Smooth muscle cell (in vitro differentiated cells): ENCODE results near the gene MAN1B1. TPM values are rescaled to one million over a fixed set of nuclear protein-coding genes. Genes with fewer than 3 reads are reported as not detected.

Experiments used
- DNase-seq: peaks from one replicate; lab custom pipeline; 2025; ENCODE audit not compliant: unreplicated experiment; lab: John Stamatoyannopoulos, UW
- H2AFZ ChIP-seq: fragments of 200-600 bp; sonication (generic); 2 replicates; pipeline ENCODE4 v1.6.0; 2016; ENCODE audit warnings: antibody characterized with exemption, low read depth, mild to moderate bottlenecking
- H3F3A ChIP-seq: fragments of 200-600 bp; sonication (generic); 2 replicates; pipeline ENCODE4 v1.6.0; 2017; ENCODE audit warnings: antibody characterized with exemption, low read depth
- H3K27ac ChIP-seq: fragments of 200-600 bp; sonication (generic); 2 replicates; pipeline ENCODE4 v1.5.1; 2016; ENCODE audit warnings: low read depth, mild to moderate bottlenecking
- H3K27me3 ChIP-seq: fragments of 200-600 bp; sonication (generic); 2 replicates; pipeline ENCODE4 v1.6.1; 2016; ENCODE audit warnings: low read depth, mild to moderate bottlenecking
- H3K36me3 ChIP-seq: fragments of 200-600 bp; sonication (generic); 2 replicates; pipeline ENCODE4 v1.5.1; 2016; ENCODE audit warnings: low read depth
- H3K4me1 ChIP-seq: fragments of 200-600 bp; sonication (generic); 2 replicates; pipeline ENCODE4 v1.5.1; 2016; ENCODE audit warnings: low read depth
- H3K4me2 ChIP-seq: fragments of 200-600 bp; sonication (generic); 2 replicates; pipeline ENCODE4 v1.6.0; 2016; ENCODE audit warnings: mild to moderate bottlenecking
- H3K4me3 ChIP-seq: fragments of 200-600 bp; sonication (generic); 2 replicates; pipeline ENCODE4 v1.5.1; 2016; ENCODE audit warnings: mild to moderate bottlenecking
- H3K79me2 ChIP-seq: fragments of 200-600 bp; sonication (generic); 2 replicates; pipeline ENCODE4 v1.6.0; 2016; ENCODE audit warnings: low read depth, mild to moderate bottlenecking
- H3K9ac ChIP-seq: fragments of 200-600 bp; sonication (generic); 2 replicates; pipeline ENCODE4 v1.6.0; 2016; ENCODE audit warnings: low read depth
- H3K9me3 ChIP-seq: fragments of 200-600 bp; sonication (generic); replicated peaks from 2 replicates; pipeline ENCODE4 v1.5.1; 2016; ENCODE audit warnings: low read depth
- H4K20me1 ChIP-seq: fragments of 200-600 bp; sonication (generic); 2 replicates; pipeline ENCODE4 v1.6.0; 2016; ENCODE audit warnings: low read depth
- WGBS: methylation state at CpG from one replicate; pipeline ENCODE4 v1.1.7; 2016; ENCODE audit warnings: low lambda C conversion rate; 5-methylcytosine and 5-hydroxymethylcytosine counted together
- polyA plus RNA-seq: library from polyadenylated mRNA; unstranded; fragments of >200 nt; fragmentation: Nextera tagmentation; extraction: Ambion mirVana; gene quantifications from 2 replicates; pipeline ENCODE4 v1.2.1, GENCODE V29; 2016
- total RNA-seq: library from RNA; depleted of rRNA; stranded (reverse); fragments of >200 nt; gene quantifications from 2 replicates; pipeline ENCODE4 v1.2.3, GENCODE V29; 2014
- TF ChIP-seq, protein P1 (sequence below): fragments of 200-600 bp; sonication (generic); IDR thresholded peaks from 2 replicates; pipeline ENCODE4 v1.5.1; 2017; ENCODE audit warnings: borderline replicate concordance, mild to moderate bottlenecking, antibody characterized with exemption; ENCODE audit not compliant: insufficient read depth, poor library complexity, severe bottlenecking

Gene MAN1B1
- total and polyA plus RNA-seq, 2 experiments from 2014 or later, result 62.9 to 97.1 TPM

DNA sequence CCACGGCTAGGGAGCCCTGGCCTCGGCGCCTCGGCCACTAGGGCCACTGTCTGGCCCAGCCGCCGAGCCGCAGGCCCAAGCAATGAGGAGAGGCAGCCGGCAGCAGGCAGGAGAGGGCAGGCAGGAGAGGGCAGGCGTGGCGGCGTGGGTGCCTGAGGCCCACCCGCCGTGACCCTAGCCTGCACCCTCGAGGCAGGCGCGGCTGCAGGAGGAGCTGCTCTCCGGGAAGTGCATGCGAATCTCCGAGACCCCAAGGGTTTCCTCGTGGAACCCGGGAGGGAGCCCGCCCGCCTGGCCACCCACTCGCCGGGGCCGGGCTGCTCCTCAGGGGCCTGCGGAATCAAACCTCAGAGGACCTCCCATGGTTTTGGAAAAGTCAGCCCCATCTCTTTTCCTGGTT is 61.5 kb downstream of the MAN1B1 start:
- DNase-seq, result no peak
- Histone ChIP-seq H3K4me3 (no peak overlapping the region), H3K4me2 (no peak overlapping the region), H3K27ac (no peak overlapping the region), H2AFZ (no peak overlapping the region), H3K9ac (no peak overlapping the region), H4K20me1 (no peaks in the 10 kb centered on the region), H3K79me2 (no peaks in the 10 kb centered on the region), H3K9me3 (no peaks in the 10 kb centered on the region), H3K27me3 (peaks cover 9% of the 10 kb centered on the region), H3F3A (no peaks in the 10 kb centered on the region), H3K4me1 (no peaks in the 10 kb centered on the region), H3K36me3 (no peaks in the 10 kb centered on the region)
- TF ChIP-seq, protein P1, sequence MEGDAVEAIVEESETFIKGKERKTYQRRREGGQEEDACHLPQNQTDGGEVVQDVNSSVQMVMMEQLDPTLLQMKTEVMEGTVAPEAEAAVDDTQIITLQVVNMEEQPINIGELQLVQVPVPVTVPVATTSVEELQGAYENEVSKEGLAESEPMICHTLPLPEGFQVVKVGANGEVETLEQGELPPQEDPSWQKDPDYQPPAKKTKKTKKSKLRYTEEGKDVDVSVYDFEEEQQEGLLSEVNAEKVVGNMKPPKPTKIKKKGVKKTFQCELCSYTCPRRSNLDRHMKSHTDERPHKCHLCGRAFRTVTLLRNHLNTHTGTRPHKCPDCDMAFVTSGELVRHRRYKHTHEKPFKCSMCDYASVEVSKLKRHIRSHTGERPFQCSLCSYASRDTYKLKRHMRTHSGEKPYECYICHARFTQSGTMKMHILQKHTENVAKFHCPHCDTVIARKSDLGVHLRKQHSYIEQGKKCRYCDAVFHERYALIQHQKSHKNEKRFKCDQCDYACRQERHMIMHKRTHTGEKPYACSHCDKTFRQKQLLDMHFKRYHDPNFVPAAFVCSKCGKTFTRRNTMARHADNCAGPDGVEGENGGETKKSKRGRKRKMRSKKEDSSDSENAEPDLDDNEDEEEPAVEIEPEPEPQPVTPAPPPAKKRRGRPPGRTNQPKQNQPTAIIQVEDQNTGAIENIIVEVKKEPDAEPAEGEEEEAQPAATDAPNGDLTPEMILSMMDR, result no peak
- 89% methylated on average over 19 of the region's 27 CpGs for WGBS

DNA sequence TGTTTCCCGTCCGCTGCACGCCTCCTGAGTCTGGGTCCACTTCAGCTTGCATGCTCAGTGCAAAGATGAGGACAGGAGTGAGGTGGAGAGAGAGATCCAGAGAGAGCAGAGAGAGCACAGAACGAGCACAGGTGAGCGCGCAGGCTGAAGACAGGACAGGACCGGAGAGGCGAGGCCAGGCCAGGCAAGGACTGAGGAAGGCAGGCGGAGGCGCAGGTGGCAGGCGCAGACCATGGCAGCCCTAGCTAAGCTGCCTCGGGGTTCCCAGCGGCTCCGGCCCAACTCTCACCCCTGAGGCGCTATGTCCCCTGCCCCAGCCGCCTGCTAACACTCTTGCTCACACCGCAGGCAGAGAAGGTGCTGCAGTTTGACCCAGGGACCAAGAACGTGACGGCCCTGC is 61.9 kb downstream of the MAN1B1 start:
- Histone ChIP-seq H3K4me3 (no peak overlapping the region), H4K20me1 (no peaks in the 10 kb centered on the region), H3K4me1 (no peaks in the 10 kb centered on the region), H3K27me3 (peaks cover 5% of the 10 kb centered on the region), H3K27ac (no peak overlapping the region), H3F3A (no peaks in the 10 kb centered on the region), H3K36me3 (no peaks in the 10 kb centered on the region), H3K79me2 (no peaks in the 10 kb centered on the region), H3K9me3 (no peaks in the 10 kb centered on the region), H2AFZ (no peak overlapping the region), H3K9ac (no peak overlapping the region), H3K4me2 (no peak overlapping the region)
- no peak for DNase-seq
- WGBS, result 88% methylated on average over 19 of the region's 19 CpGs
- TF ChIP-seq, protein P1, result no peak

DNA sequence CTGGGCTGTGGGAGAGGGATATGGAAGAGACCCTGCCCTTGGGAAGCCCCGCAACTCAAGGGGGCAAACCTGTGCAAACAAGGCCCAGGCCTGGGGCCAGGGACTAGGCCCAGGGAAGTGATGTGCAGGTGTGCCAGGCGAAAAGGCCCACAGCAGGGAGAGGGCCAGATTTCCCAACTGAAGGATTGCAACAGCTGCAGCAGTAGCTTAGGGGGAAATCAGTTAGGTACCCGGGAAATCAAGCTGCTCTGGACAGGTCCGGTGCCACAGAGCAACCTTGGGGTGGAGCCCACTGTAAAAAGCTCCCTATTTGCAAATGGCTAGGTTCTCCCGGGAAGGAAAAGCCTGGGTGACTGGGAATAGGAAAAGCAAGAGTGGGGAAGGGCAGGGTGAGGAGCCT is 62.6 kb downstream of the MAN1B1 start:
- Histone ChIP-seq H2AFZ (no peak overlapping the region), H3K9me3 (no peaks in the 10 kb centered on the region), H3F3A (no peaks in the 10 kb centered on the region), H3K4me1 (no peaks in the 10 kb centered on the region), H3K4me3 (no peak overlapping the region), H3K27me3 (peaks cover 3% of the 10 kb centered on the region), H3K79me2 (no peaks in the 10 kb centered on the region), H3K36me3 (no peaks in the 10 kb centered on the region), H3K9ac (no peak overlapping the region), H3K4me2 (no peak overlapping the region), H4K20me1 (no peaks in the 10 kb centered on the region), H3K27ac (no peak overlapping the region)
- no peak for DNase-seq
- WGBS, result 83% methylated on average over 5 of the region's 5 CpGs
- TF ChIP-seq, protein P1, result no peak

DNA sequence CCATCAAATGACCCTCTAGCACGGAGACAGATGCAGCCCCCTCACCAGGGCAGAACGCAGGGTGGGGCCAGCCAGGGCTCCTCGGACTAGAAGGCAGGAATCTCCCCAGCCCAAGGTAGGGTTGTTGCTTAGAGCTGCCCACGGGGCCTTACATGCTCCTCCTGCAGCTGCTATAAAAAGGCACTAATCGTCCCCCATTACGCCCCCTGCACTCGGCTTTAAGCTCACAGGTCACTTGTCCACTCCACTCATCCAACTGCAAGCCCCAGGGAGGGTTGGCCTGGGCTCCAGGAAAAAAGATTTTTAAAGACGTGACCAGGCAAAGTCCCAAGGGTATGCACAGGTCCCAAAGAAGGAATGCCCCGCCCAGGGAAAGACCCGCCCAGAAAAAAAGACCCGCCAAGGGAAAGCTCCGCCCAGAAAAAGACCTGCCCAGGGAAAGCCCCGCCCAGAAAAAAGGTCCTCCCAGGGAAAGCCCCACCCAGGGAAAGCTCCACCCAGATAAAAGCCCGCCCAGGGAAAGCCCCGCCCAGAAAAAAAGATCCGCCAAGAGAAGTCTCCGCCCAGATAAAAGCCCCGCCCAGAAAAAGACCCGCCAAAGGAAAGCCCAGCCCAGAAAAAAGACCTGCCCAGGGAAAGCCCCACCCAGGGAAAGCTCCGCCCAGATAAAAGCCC is 63.3 kb downstream of the MAN1B1 start:
- Histone ChIP-seq H3K36me3 (no peaks in the 10 kb centered on the region), H4K20me1 (no peaks in the 10 kb centered on the region), H3K27ac (no peak overlapping the region), H3K4me2 (no peak overlapping the region), H3K9ac (no peak overlapping the region), H2AFZ (no peak overlapping the region), H3K4me1 (no peaks in the 10 kb centered on the region), H3F3A (no peaks in the 10 kb centered on the region), H3K4me3 (no peak overlapping the region), H3K79me2 (no peaks in the 10 kb centered on the region), H3K27me3 (peaks cover 3% of the 10 kb centered on the region), H3K9me3 (no peaks in the 10 kb centered on the region)
- 80% methylated on average over 20 of the region's 20 CpGs for WGBS
- TF ChIP-seq, protein P1, result no peak
- no peak for DNase-seq
